Hepatocyte (in vitro differentiated cells): Measurements from ENCODE around the gene FBXL13.

Experiments used
- CTCF ChIP-seq: fragments of 200-600 bp; sonication (generic); IDR thresholded peaks from 2 replicates; pipeline ENCODE4 v1.5.1; 2016; ENCODE audit warnings: antibody characterized with exemption, mild to moderate bottlenecking; ENCODE audit not compliant: poor library complexity
- EZH2 ChIP-seq: fragments of 200-600 bp; sonication (generic); IDR thresholded peaks from 2 replicates; pipeline ENCODE4 v1.6.1; 2016; ENCODE audit warnings: antibody characterized with exemption, mild to moderate bottlenecking, borderline replicate concordance

- TF ChIP-seq CTCF, result no peak
- no peak for TF ChIP-seq EZH2
Measured at GRCh38 chr7:102979670-102980069, 94.9 kb downstream of the FBXL13 start.
